GM18858 (cell line): ENCODE measurements around the gene LRRC52.

Source experiments
- ATAC-seq: cut with Tn5 transposase; IDR thresholded peaks from one replicate; pipeline ENCODE4 v1.9.1; 2021; ENCODE audit not compliant: unreplicated experiment

Gene LRRC52

GRCh38 chr1:165536016-165536415, 7.8 kb upstream of the LRRC52 start:
- no peak for ATAC-seq

DNA sequence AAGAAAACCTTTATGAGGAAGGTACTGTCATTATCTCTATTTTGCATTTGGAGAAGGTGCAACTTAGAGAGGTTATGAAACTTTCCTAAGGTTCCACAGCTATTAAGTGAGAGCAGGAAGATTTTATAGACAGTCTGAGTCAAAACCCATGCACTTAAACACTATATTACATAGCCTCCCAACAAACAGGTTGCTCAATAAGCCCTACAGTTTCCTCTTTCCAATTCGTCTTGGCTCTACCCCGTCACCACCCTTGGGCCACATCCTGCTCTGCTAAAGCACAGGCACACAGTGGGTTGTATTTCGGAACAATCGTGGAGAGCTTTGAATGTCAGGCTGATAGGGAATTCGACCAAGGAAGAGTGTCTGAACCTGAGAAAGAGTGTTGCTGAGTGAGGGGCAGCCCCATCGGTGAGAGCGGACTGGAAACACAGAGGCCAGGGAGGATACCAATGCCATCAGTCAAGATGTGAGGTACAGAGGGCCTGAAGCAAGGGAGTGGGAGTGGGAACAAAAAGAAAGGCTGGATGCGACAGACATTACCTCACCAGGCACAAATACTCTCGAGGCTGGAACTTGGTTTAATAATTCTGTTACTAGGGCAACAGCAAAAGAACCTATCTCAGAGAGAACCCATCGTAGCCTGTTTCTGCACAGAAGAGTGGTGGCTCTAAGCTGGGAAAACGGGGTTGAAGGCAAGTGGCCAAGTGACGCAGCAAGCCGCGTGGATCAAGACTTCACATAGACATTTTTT, 6.3 kb upstream of the LRRC52 start:
- no peak for ATAC-seq

- no peak for ATAC-seq
These were observed 4.5 kb upstream of the LRRC52 start for GRCh38 chr1:165539306-165539705.

DNA sequence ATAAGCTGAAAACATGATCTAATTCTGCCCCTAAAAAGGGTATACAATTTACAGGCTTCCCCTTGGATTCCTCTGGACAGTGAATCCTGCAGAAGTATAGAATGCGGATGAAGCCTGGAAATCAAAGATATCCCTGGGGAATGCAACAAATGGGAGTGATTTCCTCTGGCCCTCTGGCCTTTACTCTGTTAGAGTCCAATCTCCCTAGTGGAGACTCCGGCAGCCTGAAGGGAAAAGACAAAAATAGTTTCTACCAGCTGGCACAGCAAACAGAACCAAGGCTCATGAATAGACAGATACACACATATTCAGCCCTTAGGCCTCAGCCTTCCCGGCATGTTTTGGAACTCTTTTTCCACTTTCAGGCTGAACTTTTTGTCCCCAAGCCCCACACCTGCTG, 3.9 kb upstream of the LRRC52 start:
- no peak for ATAC-seq

- no peak for ATAC-seq
These were observed 1.7 kb upstream of the LRRC52 start for GRCh38 chr1:165542015-165542631.

DNA sequence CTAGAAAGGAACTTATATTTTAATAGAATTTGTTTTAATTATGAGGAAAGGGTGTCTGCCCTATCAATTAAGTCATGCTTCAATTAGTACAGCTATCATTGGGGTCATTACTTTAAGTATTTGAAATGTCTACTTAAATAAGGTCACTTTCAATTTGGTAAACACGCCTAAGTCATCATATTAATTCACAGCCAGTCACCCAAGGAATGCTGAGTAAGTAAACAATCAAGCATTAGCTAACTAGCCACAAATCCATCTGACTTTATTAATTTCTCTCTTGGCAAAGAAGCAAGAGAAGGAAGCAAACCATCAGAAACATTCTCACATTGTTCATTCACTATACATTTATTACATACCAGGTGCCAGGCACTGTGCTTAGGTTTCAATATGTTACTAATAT, 1.2 kb upstream of the LRRC52 start:
- no peak for ATAC-seq

DNA sequence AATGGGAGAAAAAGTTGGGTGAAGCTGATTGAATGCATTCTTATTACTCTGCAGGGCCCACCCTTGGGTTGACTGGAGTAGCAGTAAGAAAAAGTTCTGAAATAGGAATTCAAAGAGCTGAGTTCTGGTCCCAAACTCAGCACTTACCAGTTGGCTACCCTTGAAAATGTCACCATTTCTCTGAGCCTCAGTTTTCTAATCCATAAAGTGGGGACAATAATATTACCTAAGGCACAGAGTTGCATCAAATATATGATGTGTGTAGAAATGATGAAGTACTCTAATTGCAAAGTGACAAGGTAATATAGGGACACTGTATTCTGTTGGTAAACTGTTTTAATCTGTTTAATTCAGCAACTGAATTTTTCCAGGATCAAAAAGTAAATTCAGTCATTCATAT, 1.2 kb downstream of the LRRC52 start:
- ATAC-seq: no peak

DNA sequence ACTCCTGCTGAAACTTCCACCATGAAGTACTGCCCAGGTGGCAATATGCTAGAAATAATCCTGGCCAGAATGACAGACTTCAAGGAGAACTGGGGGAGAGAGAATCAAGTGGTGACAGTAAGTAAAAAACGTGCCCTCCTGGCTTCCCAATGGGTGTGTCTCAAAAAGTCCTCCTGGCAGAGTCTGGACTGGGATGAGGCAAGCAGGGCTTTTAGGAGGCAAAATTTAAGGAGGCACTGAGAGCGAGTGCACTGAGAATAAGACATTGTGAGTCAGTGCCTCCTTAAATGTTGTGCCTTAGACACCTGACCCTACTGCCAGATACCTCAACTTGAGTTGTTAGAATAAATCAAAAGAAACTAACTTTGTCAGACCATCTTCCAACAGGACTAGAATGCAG, 2.2 kb downstream of the LRRC52 start:
- no peak for ATAC-seq

DNA sequence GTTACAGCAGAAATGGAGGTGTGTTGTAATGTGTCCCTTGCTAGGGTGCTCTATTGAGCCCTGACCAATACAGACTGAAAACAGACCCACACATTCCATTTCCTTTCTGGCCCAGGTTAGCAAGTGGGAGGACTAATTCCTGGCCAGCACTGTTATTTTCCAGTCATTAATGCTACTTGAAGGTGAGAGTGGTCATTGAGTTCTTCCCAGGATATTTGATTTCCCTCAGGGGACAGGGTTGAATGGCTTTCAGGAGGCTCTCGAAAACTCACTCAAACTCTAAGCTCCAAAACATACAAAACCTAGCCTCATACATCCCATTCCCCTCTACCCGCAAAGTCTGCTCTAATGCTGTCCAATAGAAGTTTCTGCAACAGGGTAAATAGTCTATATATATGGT, 6.2 kb downstream of the LRRC52 start:
- no peak for ATAC-seq

GRCh38 chr1:165551469-165551868, 7.7 kb downstream of the LRRC52 start:
- no peak for ATAC-seq

GRCh38 chr1:165560883-165561656, 17.3 kb downstream of the LRRC52 start:
- no peak for ATAC-seq

GRCh38 chr1:165562571-165562970, 18.8 kb downstream of the LRRC52 start:
- ATAC-seq: no peak

DNA sequence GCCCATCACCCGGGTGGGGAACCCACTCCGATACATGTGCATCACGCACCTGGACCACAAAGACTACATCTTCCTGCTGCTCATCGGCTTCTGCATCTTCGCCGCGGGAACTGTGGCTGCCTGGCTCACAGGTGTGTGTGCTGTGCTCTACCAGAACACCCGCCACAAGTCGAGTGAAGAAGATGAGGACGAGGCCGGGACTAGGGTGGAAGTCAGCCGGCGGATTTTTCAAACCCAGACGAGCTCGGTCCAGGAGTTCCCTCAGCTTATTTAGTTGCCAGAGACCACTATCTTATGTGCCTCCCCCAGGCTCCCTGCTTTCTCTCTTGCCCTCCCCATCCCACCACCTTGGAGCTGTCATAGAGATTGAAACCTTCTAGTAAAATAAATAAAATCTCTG, 19.8 kb downstream of the LRRC52 start:
- ATAC-seq: no peak

- ATAC-seq: no peak
These were observed 20.8 kb downstream of the LRRC52 start for GRCh38 chr1:165564561-165564960.

GRCh38 chr1:165565751-165566490, 22.1 kb downstream of the LRRC52 start:
- no peak for ATAC-seq

GRCh38 chr1:165570078-165570477, 26.3 kb downstream of the LRRC52 start:
- ATAC-seq: no peak

DNA sequence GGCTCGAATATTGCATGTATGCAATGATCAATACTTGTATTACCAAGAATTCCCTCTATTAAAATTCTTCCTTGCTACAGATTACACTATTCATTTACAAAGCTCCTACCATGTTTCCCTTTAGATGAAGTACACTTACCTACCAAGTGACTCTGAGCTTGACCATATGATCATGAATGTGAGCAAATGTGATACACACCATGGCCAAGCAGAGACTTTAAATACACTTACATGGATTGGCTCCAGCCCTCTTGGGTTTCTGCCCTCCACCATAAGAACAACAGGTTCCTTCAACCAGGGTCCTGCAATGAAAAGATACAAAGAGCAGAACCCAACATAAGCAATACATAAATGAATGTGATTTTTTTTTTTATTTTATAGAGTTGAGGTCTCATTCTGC, 30.0 kb downstream of the LRRC52 start:
- ATAC-seq: no peak

GRCh38 chr1:165574295-165574694, 30.5 kb downstream of the LRRC52 start:
- no peak for ATAC-seq

GRCh38 chr1:165575468-165576099, 31.8 kb downstream of the LRRC52 start:
- ATAC-seq: no peak

GRCh38 chr1:165576536-165576935, 32.7 kb downstream of the LRRC52 start:
- no peak for ATAC-seq

GRCh38 chr1:165577707-165578106, 33.9 kb downstream of the LRRC52 start:
- ATAC-seq: no peak
